ENCODE measurements around the gene CLSTN3. TPM values are rescaled to one million over a fixed set of nuclear protein-coding genes. Genes with fewer than 3 reads are reported as not detected.

Gene CLSTN3
- total RNA-seq, 1 donor from 2014 or later, result 9.2 TPM

DNA sequence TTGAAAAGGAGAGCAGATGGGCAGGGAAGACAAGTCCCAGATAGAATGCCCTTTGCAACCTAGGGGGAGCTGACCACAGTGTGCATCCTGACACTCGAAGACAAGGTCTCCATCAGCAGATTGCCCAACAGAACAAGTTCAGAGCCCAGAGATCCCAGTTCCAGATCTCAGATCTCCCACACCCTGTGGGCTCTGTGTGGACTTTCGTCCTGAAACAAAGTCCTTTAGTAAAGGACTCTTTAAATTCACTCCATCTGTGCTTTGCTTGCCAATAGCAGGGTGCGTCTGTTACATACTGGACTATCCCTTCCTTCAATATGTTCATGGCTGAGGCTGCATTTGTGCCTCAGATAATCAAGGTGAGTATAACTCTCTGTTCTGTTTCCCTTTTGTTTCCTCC lies 12.5 kb upstream of the CLSTN3 start:
- H3K4me3 ChIP-seq (ENCODE audit: low read depth, low read length), result no peak overlapping the region
- DNase-seq (ENCODE audit: low read depth) (no peak), FAIRE-seq (no peak)
- H3K27me3 ChIP-seq (ENCODE audit: control insufficient read depth, insufficient read depth, low read length), result no peaks in the 10 kb centered on the region
- H3K36me3 ChIP-seq (ENCODE audit: control insufficient read depth, insufficient read depth, low read length), result peaks cover 23% of the 10 kb centered on the region
- no peak for TF ChIP-seq CTCF (IDR thresholded peaks at IDR 0.05; ENCODE audit: insufficient read depth, low read length, severe bottlenecking)

- FAIRE-seq (no peak), DNase-seq (ENCODE audit: low read depth) (no peak)
- no peak overlapping the region for H3K4me3 ChIP-seq (ENCODE audit: low read depth, low read length)
- H3K27me3 ChIP-seq (ENCODE audit: control insufficient read depth, insufficient read depth, low read length), result no peaks in the 10 kb centered on the region
- H3K36me3 ChIP-seq (ENCODE audit: control insufficient read depth, insufficient read depth, low read length), result peaks cover 20% of the 10 kb centered on the region
- no peak for TF ChIP-seq CTCF (IDR thresholded peaks at IDR 0.05; ENCODE audit: insufficient read depth, low read length, severe bottlenecking)
Measured at GRCh38 chr12:7118881-7119280, 11.3 kb upstream of the CLSTN3 start.

DNA sequence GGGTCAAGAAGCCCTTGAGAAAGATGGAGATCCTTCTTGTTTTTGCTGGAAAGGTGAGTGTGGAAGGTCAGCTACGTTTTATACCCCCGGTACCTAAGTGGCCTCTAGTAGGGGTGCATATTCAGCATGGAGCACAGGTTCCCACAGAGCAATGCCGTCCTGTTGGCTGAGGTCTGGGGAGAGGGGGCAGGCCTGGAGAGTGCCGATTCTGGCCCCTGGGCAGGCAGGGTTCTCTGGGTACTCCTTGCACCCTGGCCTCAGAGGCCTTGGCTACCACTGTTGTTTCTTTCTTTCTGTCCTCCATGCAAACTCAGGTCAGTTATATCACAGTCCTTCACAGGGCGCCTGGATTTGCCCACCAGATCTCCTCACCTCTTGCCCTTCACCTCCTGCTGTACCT lies 10.0 kb upstream of the CLSTN3 start:
- H3K4me3 ChIP-seq (ENCODE audit: low read depth, low read length), result no peak overlapping the region
- H3K27me3 ChIP-seq (ENCODE audit: control insufficient read depth, insufficient read depth, low read length), result no peaks in the 10 kb centered on the region
- FAIRE-seq (no peak), DNase-seq (ENCODE audit: low read depth) (no peak)
- peaks cover 15% of the 10 kb centered on the region for H3K36me3 ChIP-seq (ENCODE audit: control insufficient read depth, insufficient read depth, low read length)
- no peak for TF ChIP-seq CTCF (IDR thresholded peaks at IDR 0.05; ENCODE audit: insufficient read depth, low read length, severe bottlenecking)

DNA sequence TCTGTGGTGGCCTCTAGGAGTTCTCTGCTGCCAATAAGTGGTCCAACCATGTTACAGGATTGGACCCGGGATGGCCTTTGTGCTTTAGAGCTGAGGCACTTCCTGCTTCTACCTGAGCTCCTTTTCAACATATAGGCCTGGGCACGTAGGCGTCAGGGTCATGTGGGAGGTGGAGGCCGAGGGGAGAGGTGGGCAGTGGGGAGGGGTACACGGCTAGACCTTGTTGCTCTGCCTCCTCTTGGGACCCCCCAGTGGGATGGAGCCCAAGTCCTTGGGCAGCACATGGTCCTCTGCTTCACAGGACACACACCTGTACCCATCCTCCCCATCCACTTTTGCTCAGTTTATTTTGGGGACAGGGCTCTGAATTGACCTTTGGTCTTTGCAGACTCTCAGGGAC lies 8.8 kb upstream of the CLSTN3 start:
- no peak for TF ChIP-seq CTCF (IDR thresholded peaks at IDR 0.05; ENCODE audit: insufficient read depth, low read length, severe bottlenecking)
- Histone ChIP-seq H3K27me3 (ENCODE audit: control insufficient read depth, insufficient read depth, low read length) (no peaks in the 10 kb centered on the region), H3K4me3 (ENCODE audit: low read depth, low read length) (no peak overlapping the region), H3K36me3 (ENCODE audit: control insufficient read depth, insufficient read depth, low read length) (peaks cover 7% of the 10 kb centered on the region)
- FAIRE-seq (no peak), DNase-seq (ENCODE audit: low read depth) (no peak)

- no peak for TF ChIP-seq CTCF (IDR thresholded peaks at IDR 0.05; ENCODE audit: insufficient read depth, low read length, severe bottlenecking)
- no peak for DNase-seq (ENCODE audit: low read depth)
- H3K4me3 ChIP-seq (ENCODE audit: low read depth, low read length), result no peak overlapping the region
- no peaks in the 10 kb centered on the region for H3K27me3 ChIP-seq (ENCODE audit: control insufficient read depth, insufficient read depth, low read length)
- FAIRE-seq, result no peak
- H3K36me3 ChIP-seq (ENCODE audit: control insufficient read depth, insufficient read depth, low read length), result peaks cover 3% of the 10 kb centered on the region
Measured at GRCh38 chr12:7122811-7123769, 7.1 kb upstream of the CLSTN3 start.
